Keratinocyte (primary cell): ENCODE results near the gene ARMC10.

Experiments used
- EZH2 ChIP-seq: IDR thresholded peaks from one replicate; pipeline ENCODE4 v1.6.1; 2012; ENCODE audit warnings: inconsistent platforms, mild to moderate bottlenecking, low read length, moderate library complexity
- TF ChIP-seq, protein P1 (sequence below), 3 experiments: IDR thresholded peaks in 1 of 3; conservative IDR thresholded peaks in 1 of 3; optimal IDR thresholded peaks in 1 of 3; 2 replicates in 2 of 3; 3 replicates in 1 of 3; pipeline versions ENCODE3 to v1.5.1; 2011; ENCODE audit warnings: low read length in 3 of 3, mild to moderate bottlenecking in 3 of 3, moderate library complexity in 2 of 3, control low read depth in 1 of 3, inconsistent platforms in 1 of 3; ENCODE audit not compliant: insufficient read depth in 2 of 3; ENCODE audit errors: extremely low read depth in 1 of 3

DNA sequence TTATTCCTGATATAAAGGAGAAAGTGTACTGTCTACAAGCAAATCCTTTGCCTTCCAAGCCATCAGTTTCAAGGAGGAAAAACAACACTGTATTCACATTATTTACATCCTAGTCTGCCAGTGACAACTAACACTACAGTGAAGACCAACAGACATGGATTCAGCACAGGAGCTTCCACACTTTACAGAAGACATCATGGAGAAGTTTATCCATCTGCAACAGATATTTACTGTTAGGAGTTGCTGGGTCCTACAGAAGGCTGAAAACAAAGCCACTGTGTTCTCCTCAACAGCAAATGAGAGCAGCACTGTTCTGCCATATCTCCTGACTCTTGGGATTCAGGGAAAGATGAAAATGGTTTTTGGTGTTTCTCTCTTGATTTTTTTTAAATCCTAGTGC, 42.1 kb downstream of the ARMC10 start:
- TF ChIP-seq, protein P1, sequence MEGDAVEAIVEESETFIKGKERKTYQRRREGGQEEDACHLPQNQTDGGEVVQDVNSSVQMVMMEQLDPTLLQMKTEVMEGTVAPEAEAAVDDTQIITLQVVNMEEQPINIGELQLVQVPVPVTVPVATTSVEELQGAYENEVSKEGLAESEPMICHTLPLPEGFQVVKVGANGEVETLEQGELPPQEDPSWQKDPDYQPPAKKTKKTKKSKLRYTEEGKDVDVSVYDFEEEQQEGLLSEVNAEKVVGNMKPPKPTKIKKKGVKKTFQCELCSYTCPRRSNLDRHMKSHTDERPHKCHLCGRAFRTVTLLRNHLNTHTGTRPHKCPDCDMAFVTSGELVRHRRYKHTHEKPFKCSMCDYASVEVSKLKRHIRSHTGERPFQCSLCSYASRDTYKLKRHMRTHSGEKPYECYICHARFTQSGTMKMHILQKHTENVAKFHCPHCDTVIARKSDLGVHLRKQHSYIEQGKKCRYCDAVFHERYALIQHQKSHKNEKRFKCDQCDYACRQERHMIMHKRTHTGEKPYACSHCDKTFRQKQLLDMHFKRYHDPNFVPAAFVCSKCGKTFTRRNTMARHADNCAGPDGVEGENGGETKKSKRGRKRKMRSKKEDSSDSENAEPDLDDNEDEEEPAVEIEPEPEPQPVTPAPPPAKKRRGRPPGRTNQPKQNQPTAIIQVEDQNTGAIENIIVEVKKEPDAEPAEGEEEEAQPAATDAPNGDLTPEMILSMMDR (optimal IDR thresholded peaks at IDR 0.05 in 1 of 3, IDR thresholded peaks at IDR 0.05 in 1 of 3, conservative IDR thresholded peaks at IDR 0.05 in 1 of 3; ENCODE audit: extremely low read depth in 1 of 3, insufficient read depth in 2 of 3, low read length in 3 of 3): no peak
- TF ChIP-seq EZH2: no peak
